Fibroblast of villous mesenchyme (primary cell): ENCODE data around the gene GPC6. TPM values are rescaled to one million over a fixed set of nuclear protein-coding genes. Genes with fewer than 3 reads are reported as not detected.

ENCODE experiments used
- DNase-seq: peaks from one replicate; pipeline ENCODE4 v3.0.0-alpha.2; 2010; ENCODE audit warnings: low read depth
- H3K4me3 ChIP-seq: 2 replicates; pipeline ENCODE4 v1.5.1; 2011; ENCODE audit warnings: low read depth, mild to moderate bottlenecking, low read length
- CTCF ChIP-seq: IDR thresholded peaks from 2 replicates; pipeline ENCODE4 v1.5.1; 2012; ENCODE audit warnings: low read depth, mild to moderate bottlenecking, low read length; ENCODE audit not compliant: insufficient read depth
- total RNA-seq: library from RNA; depleted of rRNA; stranded (reverse); fragments of >200 nt; gene quantifications from 2 replicates; pipeline ENCODE4 v1.2.3, GENCODE V29; 2012

GPC6 gene
- total RNA-seq, 1 donor = 6.0 TPM

DNA sequence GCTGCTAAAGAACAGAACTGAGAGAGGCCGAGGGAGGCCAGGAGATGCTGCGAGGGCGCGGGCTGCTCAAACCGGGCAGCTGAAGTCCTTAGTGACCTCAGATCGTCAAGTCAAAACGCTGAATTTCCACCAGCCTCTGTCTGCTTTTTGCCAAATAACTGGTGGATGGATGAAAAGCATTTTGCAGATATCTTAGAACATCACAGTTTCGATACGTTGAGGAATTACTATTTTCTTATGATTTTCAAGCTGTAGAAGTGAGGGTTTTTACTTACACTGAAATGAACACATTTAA is 2.0 kb downstream of the GPC6 start:
- H3K4me3 ChIP-seq = peak overlapping the region; percentile 90
- DNase-seq = no peak
- no peak for TF ChIP-seq CTCF

DNA sequence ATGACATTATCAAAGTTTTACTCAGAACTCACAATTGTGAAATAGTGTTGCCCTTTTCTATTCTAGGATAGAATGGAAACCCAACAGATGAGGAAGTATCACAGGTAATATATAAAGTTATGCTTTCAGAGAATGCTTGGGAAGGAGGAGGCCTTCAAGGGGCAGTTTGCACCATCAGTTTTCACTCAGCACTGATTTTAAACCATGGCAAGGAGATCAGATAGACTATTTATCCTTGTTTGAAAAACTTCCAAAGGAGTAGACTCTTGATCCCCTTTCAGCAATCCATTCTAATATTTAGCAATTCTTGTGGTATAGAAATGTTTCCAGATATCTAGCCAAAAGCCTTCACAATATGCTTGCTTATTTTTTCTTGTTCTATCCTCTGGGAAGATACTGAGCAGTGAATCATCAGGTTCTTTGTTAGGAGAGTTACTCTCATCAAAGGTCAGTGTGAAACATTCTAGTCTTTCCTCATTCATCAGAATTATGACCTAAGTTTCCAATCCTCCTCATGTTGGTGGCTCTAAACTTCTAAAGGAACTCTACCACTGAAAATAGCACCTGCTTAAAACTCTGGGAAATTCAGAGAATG is 3.8 kb downstream of the GPC6 start:
- no peak for TF ChIP-seq CTCF
- H3K4me3 ChIP-seq = peak overlapping the region; percentile 90
- DNase-seq = peak; percentile 74

DNA sequence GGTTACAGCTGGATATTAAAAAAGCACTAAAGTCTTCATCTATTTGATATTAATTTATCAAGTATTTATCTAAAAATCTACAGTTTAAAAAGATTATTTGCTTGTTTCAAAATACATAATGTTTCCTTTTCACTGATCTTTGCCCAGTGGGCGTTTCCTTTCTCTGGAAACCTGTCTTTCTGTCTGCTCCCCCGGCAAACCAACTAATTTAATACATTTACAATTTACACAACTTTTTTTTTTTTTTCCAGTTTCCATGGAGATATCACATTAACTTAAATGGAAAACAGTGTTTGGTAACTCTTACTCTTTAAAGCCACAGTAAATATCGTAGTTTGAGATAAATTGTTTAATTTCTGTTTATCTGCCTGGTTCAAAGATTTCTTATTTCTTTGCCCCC is 5.3 kb downstream of the GPC6 start:
- TF ChIP-seq CTCF = no peak

GRCh38 chr13:93233997-93234416 is 7.4 kb downstream of the GPC6 start:
- peak; percentile 15 for TF ChIP-seq CTCF
- DNase-seq = no peak
- H3K4me3 ChIP-seq = no peak overlapping the region

More for the DNA sequence above, 5.3 kb downstream of the GPC6 start:
- no peak overlapping the region for H3K4me3 ChIP-seq
- DNase-seq = no peak

DNA sequence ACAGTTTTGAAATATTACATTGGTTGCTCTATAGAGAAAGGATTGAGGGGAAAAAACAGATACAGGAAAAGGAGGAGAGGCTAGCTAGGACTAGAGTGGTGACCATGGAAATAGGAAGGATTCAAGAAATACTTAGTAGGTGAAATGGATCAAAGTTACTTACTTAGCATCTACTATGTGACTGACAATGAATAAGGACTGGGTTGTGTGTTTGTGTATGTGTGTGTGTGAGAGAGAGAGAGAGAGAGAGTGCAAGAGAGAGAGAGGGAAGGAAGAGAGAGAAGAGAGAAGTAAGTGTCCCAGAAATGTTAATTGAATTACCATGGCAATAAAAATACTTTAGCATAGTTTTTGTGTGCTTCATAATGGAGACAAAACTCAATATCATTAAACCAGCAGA is 7.9 kb downstream of the GPC6 start:
- no peak for DNase-seq
- H3K4me3 ChIP-seq = no peak overlapping the region

GRCh38 chr13:93235258-93236015 is 8.8 kb downstream of the GPC6 start:
- peak; percentile 50 for DNase-seq
- TF ChIP-seq CTCF = no peak
- no peak overlapping the region for H3K4me3 ChIP-seq

More for the DNA sequence above, 7.9 kb downstream of the GPC6 start:
- TF ChIP-seq CTCF = no peak
